ENCODE measurements around the gene RPL36.
"Not testable (repeated sequence)": the region's sequence is repeated elsewhere in the genome, so short reads cannot be mapped to it uniquely, and the experiment has no call there.

Gene RPL36

GRCh38 chr19:5691822-5692722 is 2.0 kb downstream of the RPL36 start:
- DNase-seq: peak; percentile 54

GRCh38 chr19:5692723-5693194 is 2.7 kb downstream of the RPL36 start:
- DNase-seq: peak; percentile 39

- peak; percentile 57 for DNase-seq
Observed at GRCh38 chr19:5693195-5694166, 3.4 kb downstream of the RPL36 start.

GRCh38 chr19:5694167-5694955 is 4.3 kb downstream of the RPL36 start:
- DNase-seq: peak; percentile 45

GRCh38 chr19:5694956-5695648 is 5.0 kb downstream of the RPL36 start:
- peak; percentile 28 for DNase-seq

- DNase-seq: peak; percentile 26
Observed at GRCh38 chr19:5695649-5696195, 5.6 kb downstream of the RPL36 start.

- peak; percentile 27 for DNase-seq
Observed at GRCh38 chr19:5696196-5697021, 6.3 kb downstream of the RPL36 start.

GRCh38 chr19:5697022-5697889 is 7.2 kb downstream of the RPL36 start:
- DNase-seq: no peak

GRCh38 chr19:5697890-5698634 is 8.0 kb downstream of the RPL36 start:
- DNase-seq: no peak

- DNase-seq: no peak
Observed at GRCh38 chr19:5698635-5699422, 8.7 kb downstream of the RPL36 start.

- DNase-seq: no peak
Observed at GRCh38 chr19:5700455-5701092, 10.5 kb downstream of the RPL36 start.

- DNase-seq: not testable (repeated sequence)
Observed at GRCh38 chr19:5702053-5702410, 11.9 kb downstream of the RPL36 start.

- DNase-seq: no peak
Observed at GRCh38 chr19:5703819-5704818, 14.0 kb downstream of the RPL36 start.

- DNase-seq: no peak
Observed at GRCh38 chr19:5705552-5705951, 15.5 kb downstream of the RPL36 start.

- no peak for DNase-seq
Observed at GRCh38 chr19:5706876-5707573, 16.9 kb downstream of the RPL36 start.

All from stimulated activated CD4-positive, alpha-beta T cell treated with anti-CD3 and anti-CD28 coated beads, Interleukin-15, amount 100 ng/mL, for 24 hours (primary cell).